WTC11 (cell line): Measurements from ENCODE around the gene PLXNA2. TPM values are rescaled to one million over a fixed set of nuclear protein-coding genes. Genes with fewer than 3 reads are reported as not detected.

Experiments
- ATAC-seq: fragments of 200-7000 bp; cut with Tn5 transposase; 2 replicates; pipeline ENCODE4 v1.10.0; 2021; ENCODE audit warnings: mild to moderate bottlenecking, moderate library complexity
- CTCF ChIA-PET: fragments of 300-600 bp; sonication (Branson Sonifier 250); formaldehyde crosslinking; loops from one replicate; lab custom pipeline; 2021; ENCODE audit warnings: antibody characterized with exemption; lab: Charles Lee
- POLR2A ChIA-PET: fragments of 350-600 bp; sonication (Branson Sonifier 250); formaldehyde crosslinking; loops from one replicate; lab custom pipeline; 2021; ENCODE audit warnings: antibody characterized with exemption; lab: Charles Lee
- DNase-seq: peaks from one replicate; pipeline ENCODE4 v3.0.0; 2021; ENCODE audit warnings: low spot score
- H3K27ac Mint-ChIP-seq: 2 replicates; pipeline ENCODE4 v1.8.0; 2021; ENCODE audit warnings: mixed read lengths
- H3K27me3 Mint-ChIP-seq: 2 replicates; pipeline ENCODE4 v1.8.0; 2021; ENCODE audit warnings: low read depth, mild to moderate bottlenecking, moderate library complexity, mixed read lengths
- H3K36me3 Mint-ChIP-seq: 2 replicates; pipeline ENCODE4 v1.8.0; 2021; ENCODE audit warnings: mixed read lengths
- H3K4me1 Mint-ChIP-seq: 2 replicates; pipeline ENCODE4 v1.8.0; 2022; ENCODE audit warnings: mixed read lengths
- H3K4me3 Mint-ChIP-seq: 2 replicates; pipeline ENCODE4 v1.8.0; 2021; ENCODE audit warnings: mild to moderate bottlenecking, moderate library complexity, mixed read lengths
- H3K9me3 Mint-ChIP-seq: 2 replicates; pipeline ENCODE4 v1.8.0; 2021; ENCODE audit warnings: mixed read lengths
- CREM ChIP-seq: sonication (generic); formaldehyde crosslinking; IDR thresholded peaks from 2 replicates; pipeline ENCODE4 v1.8.1; 2022; ENCODE audit warnings: mild to moderate bottlenecking, missing genetic modification reagents, moderate library complexity
- EMX1 ChIP-seq: fragments of 250-450 bp; sonication (Bioruptor Pico); IDR thresholded peaks from 2 replicates; pipeline ENCODE4 v1.8.0; 2021; ENCODE audit warnings: mild to moderate bottlenecking
- FOXK1 ChIP-seq: sonication (generic); formaldehyde crosslinking; IDR thresholded peaks from 2 replicates; pipeline ENCODE4 v1.8.0; 2022; ENCODE audit warnings: mild to moderate bottlenecking, moderate library complexity, missing genetic modification reagents
- FOXP1 ChIP-seq: sonication (generic); formaldehyde crosslinking; IDR thresholded peaks from 2 replicates; pipeline ENCODE4 v1.8.0; 2022; ENCODE audit warnings: missing genetic modification reagents, mild to moderate bottlenecking, moderate library complexity, borderline replicate concordance
- GRHL2 ChIP-seq: fragments of 250-450 bp; sonication (Bioruptor Pico); IDR thresholded peaks from 2 replicates; pipeline ENCODE4 v1.8.0; 2022; ENCODE audit warnings: mild to moderate bottlenecking, moderate library complexity; ENCODE audit not compliant: insufficient replicate concordance, severe bottlenecking
- HMGA2 ChIP-seq: fragments of 250-450 bp; sonication (Bioruptor Pico); IDR thresholded peaks from 2 replicates; pipeline ENCODE4 v1.4.0; 2021; ENCODE audit warnings: mild to moderate bottlenecking, moderate library complexity
- JUN ChIP-seq: sonication (generic); formaldehyde crosslinking; IDR thresholded peaks from 2 replicates; pipeline ENCODE4 v1.8.0; 2023; ENCODE audit warnings: mild to moderate bottlenecking, missing genetic modification reagents
- KAT7 ChIP-seq: sonication (generic); formaldehyde crosslinking; IDR thresholded peaks from 2 replicates; pipeline ENCODE4 v1.8.1; 2023; ENCODE audit warnings: missing genetic modification reagents, mild to moderate bottlenecking, borderline replicate concordance
- MYBL2 ChIP-seq: sonication (generic); formaldehyde crosslinking; IDR thresholded peaks from 2 replicates; pipeline ENCODE4 v1.8.1; 2023; ENCODE audit warnings: mild to moderate bottlenecking, moderate library complexity, missing genetic modification reagents
- NFYB ChIP-seq: sonication (generic); formaldehyde crosslinking; conservative IDR thresholded peaks from 2 replicates; pipeline ENCODE4 v1.8.0; 2022; ENCODE audit warnings: low read depth, missing genetic modification reagents
- NR1H2 ChIP-seq: sonication (generic); formaldehyde crosslinking; IDR thresholded peaks from 2 replicates; pipeline ENCODE4 v1.9.0; 2021; ENCODE audit warnings: mild to moderate bottlenecking, moderate library complexity, missing genetic modification reagents
- PRRX2 ChIP-seq: fragments of 250-450 bp; sonication (Bioruptor Pico); IDR thresholded peaks from 2 replicates; pipeline ENCODE4 v1.8.0; 2021; ENCODE audit warnings: mild to moderate bottlenecking
- RORB ChIP-seq: fragments of 250-450 bp; sonication (Bioruptor Pico); IDR thresholded peaks from 2 replicates; pipeline ENCODE4 v1.9.0; 2021; ENCODE audit warnings: mild to moderate bottlenecking
- SMAD4 ChIP-seq: sonication (generic); formaldehyde crosslinking; IDR thresholded peaks from 2 replicates; pipeline ENCODE4 v1.8.0; 2022; ENCODE audit warnings: mild to moderate bottlenecking, missing genetic modification reagents
- SOX15 ChIP-seq: fragments of 250-450 bp; sonication (Bioruptor Pico); IDR thresholded peaks from 2 replicates; pipeline ENCODE4 v1.9.0; 2021; ENCODE audit warnings: mild to moderate bottlenecking
- ZBTB21 ChIP-seq: sonication (generic); formaldehyde crosslinking; IDR thresholded peaks from 2 replicates; pipeline ENCODE4 v1.8.1; 2023; ENCODE audit warnings: mild to moderate bottlenecking, missing genetic modification reagents, borderline replicate concordance
- ZNF121 ChIP-seq: sonication (generic); formaldehyde crosslinking; IDR thresholded peaks from 2 replicates; pipeline ENCODE4 v1.8.0; 2023; ENCODE audit warnings: missing genetic modification reagents
- ZNF138 ChIP-seq: sonication (generic); formaldehyde crosslinking; conservative IDR thresholded peaks from 2 replicates; pipeline ENCODE4 v1.8.1; 2022; ENCODE audit warnings: mild to moderate bottlenecking, moderate library complexity, missing genetic modification reagents
- ZNF219 ChIP-seq: sonication (generic); formaldehyde crosslinking; IDR thresholded peaks from 2 replicates; pipeline ENCODE4 v1.8.0; 2023; ENCODE audit warnings: missing genetic modification reagents, mild to moderate bottlenecking, borderline replicate concordance
- ZNF263 ChIP-seq: sonication (generic); formaldehyde crosslinking; IDR thresholded peaks from 2 replicates; pipeline ENCODE4 v1.8.1; 2022; ENCODE audit warnings: low read depth, mild to moderate bottlenecking, moderate library complexity, missing genetic modification reagents
- ZNF416 ChIP-seq: fragments of 250-450 bp; sonication (Bioruptor Pico); IDR thresholded peaks from 2 replicates; pipeline ENCODE4 v1.9.0; 2021; ENCODE audit warnings: mild to moderate bottlenecking, inconsistent platforms
- ZNF423 ChIP-seq: fragments of 250-450 bp; sonication (Bioruptor Pico); IDR thresholded peaks from 2 replicates; pipeline ENCODE4 v2.1.2; 2022; ENCODE audit warnings: mild to moderate bottlenecking, moderate library complexity
- ZNF671 ChIP-seq: fragments of 250-450 bp; sonication (Bioruptor Pico); IDR thresholded peaks from 2 replicates; pipeline ENCODE4 v1.8.0; 2021; ENCODE audit warnings: mild to moderate bottlenecking
- total RNA-seq: library from RNA; stranded (reverse); gene quantifications from 3 replicates; pipeline ENCODE4 v1.2.3, GENCODE V29; 2021
- TF ChIP-seq, protein P1 (sequence below): sonication (generic); formaldehyde crosslinking; IDR thresholded peaks from 2 replicates; pipeline ENCODE4 v1.8.1; 2023; ENCODE audit warnings: mild to moderate bottlenecking, missing genetic modification reagents, borderline replicate concordance
- TF ChIP-seq, protein P2 (sequence below): sonication (generic); formaldehyde crosslinking; IDR thresholded peaks from 2 replicates; pipeline ENCODE4 v1.8.0; 2023; ENCODE audit warnings: mild to moderate bottlenecking, missing genetic modification reagents
- TF ChIP-seq, protein P3 (sequence below): fragments of 250-450 bp; sonication (Bioruptor Pico); IDR thresholded peaks from 2 replicates; pipeline ENCODE4 v1.8.0; 2021; ENCODE audit warnings: mild to moderate bottlenecking
- TF ChIP-seq, protein P4 (sequence below): sonication (generic); formaldehyde crosslinking; IDR thresholded peaks from 2 replicates; pipeline ENCODE4 v1.8.1; 2022; ENCODE audit warnings: low read depth, missing genetic modification reagents, borderline replicate concordance
- TF ChIP-seq, protein P5 (sequence below): sonication (generic); formaldehyde crosslinking; conservative IDR thresholded peaks from 2 replicates; pipeline ENCODE4 v1.8.1; 2022; ENCODE audit warnings: mild to moderate bottlenecking, missing genetic modification reagents

Gene PLXNA2
- total RNA-seq, 1 experiment from 2014 or later, result 4.2 TPM

DNA sequence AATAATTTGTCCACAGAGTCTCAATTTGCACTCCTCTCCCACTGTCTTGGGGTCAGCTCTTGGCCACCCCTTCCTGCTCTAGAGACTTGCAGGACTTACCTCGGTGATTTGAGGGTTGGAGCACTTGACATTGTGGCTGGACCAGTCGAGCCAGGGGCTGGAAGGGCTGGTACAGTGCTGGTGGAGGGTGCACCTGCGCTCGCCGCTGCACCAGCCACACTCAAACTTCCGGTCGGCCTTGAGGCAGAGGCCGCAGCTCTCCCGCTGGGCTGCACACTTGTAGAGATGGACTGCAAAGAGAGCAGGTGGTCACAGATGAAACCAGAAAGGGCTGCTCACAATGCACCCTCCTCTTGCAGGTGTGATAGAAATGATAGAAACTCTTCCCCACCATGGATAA lies 165.0 kb downstream of the PLXNA2 start:
- TF ChIP-seq ZNF121 (no peak), GRHL2 (CRISPR knock-in tag) (no peak), CREM (CRISPR knock-in tag) (no peak), ZNF416 (CRISPR knock-in tag) (no peak), FOXK1 (CRISPR knock-in tag) (no peak), ZNF671 (CRISPR knock-in tag) (no peak), PRRX2 (CRISPR knock-in tag) (no peak), MYBL2 (CRISPR knock-in tag) (no peak), NR1H2 (CRISPR knock-in tag) (no peak), ZNF138 (CRISPR knock-in tag) (no peak), ZBTB21 (CRISPR knock-in tag) (no peak), JUN (CRISPR knock-in tag) (no peak), RORB (no peak)
- TF ChIP-seq, protein P1, sequence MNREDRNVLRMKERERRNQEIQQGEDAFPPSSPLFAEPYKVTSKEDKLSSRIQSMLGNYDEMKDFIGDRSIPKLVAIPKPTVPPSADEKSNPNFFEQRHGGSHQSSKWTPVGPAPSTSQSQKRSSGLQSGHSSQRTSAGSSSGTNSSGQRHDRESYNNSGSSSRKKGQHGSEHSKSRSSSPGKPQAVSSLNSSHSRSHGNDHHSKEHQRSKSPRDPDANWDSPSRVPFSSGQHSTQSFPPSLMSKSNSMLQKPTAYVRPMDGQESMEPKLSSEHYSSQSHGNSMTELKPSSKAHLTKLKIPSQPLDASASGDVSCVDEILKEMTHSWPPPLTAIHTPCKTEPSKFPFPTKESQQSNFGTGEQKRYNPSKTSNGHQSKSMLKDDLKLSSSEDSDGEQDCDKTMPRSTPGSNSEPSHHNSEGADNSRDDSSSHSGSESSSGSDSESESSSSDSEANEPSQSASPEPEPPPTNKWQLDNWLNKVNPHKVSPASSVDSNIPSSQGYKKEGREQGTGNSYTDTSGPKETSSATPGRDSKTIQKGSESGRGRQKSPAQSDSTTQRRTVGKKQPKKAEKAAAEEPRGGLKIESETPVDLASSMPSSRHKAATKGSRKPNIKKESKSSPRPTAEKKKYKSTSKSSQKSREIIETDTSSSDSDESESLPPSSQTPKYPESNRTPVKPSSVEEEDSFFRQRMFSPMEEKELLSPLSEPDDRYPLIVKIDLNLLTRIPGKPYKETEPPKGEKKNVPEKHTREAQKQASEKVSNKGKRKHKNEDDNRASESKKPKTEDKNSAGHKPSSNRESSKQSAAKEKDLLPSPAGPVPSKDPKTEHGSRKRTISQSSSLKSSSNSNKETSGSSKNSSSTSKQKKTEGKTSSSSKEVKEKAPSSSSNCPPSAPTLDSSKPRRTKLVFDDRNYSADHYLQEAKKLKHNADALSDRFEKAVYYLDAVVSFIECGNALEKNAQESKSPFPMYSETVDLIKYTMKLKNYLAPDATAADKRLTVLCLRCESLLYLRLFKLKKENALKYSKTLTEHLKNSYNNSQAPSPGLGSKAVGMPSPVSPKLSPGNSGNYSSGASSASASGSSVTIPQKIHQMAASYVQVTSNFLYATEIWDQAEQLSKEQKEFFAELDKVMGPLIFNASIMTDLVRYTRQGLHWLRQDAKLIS, result no peak
- Mint-ChIP-seq H3K36me3 (peaks cover 3% of the 10 kb centered on the region; the same call in 1 of the 2 replicates), H3K9me3 (no peaks in the 10 kb centered on the region; the same call in 1 of the 2 replicates), H3K4me3 (no peak overlapping the region), H3K27me3 (no peaks in the 10 kb centered on the region; the same call in 1 of the 2 replicates), H3K4me1 (peaks cover 37% of the 10 kb centered on the region), H3K27ac (no peak overlapping the region)
- ChIA-PET CTCF (no interaction called here), POLR2A (no interaction called here)
- DNase-seq (no peak), ATAC-seq (no peak)

DNA sequence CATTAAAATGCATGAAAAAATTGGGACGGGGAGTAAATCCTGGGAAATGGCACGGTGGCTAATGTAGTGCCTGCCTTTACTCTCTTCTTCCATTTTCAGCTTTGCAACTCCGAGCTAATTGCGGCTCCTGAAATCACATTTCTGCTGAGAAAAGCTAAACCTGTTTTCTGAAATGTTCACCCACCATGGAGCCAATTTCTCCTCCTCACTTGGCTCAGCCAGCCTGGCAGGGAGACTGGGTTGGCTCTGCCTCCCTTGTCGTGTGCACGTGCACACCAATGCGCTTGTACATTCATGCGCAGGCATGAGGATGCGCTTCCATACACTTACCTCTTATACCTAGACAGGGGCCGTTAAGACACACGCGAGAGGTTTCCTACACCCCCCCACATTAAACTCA lies 165.4 kb downstream of the PLXNA2 start:
- DNase-seq, result no peak
- TF ChIP-seq, protein P2, sequence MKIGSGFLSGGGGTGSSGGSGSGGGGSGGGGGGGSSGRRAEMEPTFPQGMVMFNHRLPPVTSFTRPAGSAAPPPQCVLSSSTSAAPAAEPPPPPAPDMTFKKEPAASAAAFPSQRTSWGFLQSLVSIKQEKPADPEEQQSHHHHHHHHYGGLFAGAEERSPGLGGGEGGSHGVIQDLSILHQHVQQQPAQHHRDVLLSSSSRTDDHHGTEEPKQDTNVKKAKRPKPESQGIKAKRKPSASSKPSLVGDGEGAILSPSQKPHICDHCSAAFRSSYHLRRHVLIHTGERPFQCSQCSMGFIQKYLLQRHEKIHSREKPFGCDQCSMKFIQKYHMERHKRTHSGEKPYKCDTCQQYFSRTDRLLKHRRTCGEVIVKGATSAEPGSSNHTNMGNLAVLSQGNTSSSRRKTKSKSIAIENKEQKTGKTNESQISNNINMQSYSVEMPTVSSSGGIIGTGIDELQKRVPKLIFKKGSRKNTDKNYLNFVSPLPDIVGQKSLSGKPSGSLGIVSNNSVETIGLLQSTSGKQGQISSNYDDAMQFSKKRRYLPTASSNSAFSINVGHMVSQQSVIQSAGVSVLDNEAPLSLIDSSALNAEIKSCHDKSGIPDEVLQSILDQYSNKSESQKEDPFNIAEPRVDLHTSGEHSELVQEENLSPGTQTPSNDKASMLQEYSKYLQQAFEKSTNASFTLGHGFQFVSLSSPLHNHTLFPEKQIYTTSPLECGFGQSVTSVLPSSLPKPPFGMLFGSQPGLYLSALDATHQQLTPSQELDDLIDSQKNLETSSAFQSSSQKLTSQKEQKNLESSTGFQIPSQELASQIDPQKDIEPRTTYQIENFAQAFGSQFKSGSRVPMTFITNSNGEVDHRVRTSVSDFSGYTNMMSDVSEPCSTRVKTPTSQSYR (CRISPR knock-in tag), result no peak
- TF ChIP-seq CREM (CRISPR knock-in tag), result no peak
- no peak for TF ChIP-seq EMX1 (CRISPR knock-in tag)
- TF ChIP-seq, protein P3, sequence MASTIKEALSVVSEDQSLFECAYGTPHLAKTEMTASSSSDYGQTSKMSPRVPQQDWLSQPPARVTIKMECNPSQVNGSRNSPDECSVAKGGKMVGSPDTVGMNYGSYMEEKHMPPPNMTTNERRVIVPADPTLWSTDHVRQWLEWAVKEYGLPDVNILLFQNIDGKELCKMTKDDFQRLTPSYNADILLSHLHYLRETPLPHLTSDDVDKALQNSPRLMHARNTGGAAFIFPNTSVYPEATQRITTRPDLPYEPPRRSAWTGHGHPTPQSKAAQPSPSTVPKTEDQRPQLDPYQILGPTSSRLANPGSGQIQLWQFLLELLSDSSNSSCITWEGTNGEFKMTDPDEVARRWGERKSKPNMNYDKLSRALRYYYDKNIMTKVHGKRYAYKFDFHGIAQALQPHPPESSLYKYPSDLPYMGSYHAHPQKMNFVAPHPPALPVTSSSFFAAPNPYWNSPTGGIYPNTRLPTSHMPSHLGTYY, result no peak
- TF ChIP-seq ZNF263 (CRISPR knock-in tag), result no peak
- no peak for TF ChIP-seq KAT7 (CRISPR knock-in tag)
- TF ChIP-seq NFYB, result no peak
- no peak for TF ChIP-seq ZNF423
- no peak for TF ChIP-seq ZNF671 (CRISPR knock-in tag)
- TF ChIP-seq, protein P4, sequence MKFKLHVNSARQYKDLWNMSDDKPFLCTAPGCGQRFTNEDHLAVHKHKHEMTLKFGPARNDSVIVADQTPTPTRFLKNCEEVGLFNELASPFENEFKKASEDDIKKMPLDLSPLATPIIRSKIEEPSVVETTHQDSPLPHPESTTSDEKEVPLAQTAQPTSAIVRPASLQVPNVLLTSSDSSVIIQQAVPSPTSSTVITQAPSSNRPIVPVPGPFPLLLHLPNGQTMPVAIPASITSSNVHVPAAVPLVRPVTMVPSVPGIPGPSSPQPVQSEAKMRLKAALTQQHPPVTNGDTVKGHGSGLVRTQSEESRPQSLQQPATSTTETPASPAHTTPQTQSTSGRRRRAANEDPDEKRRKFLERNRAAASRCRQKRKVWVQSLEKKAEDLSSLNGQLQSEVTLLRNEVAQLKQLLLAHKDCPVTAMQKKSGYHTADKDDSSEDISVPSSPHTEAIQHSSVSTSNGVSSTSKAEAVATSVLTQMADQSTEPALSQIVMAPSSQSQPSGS (CRISPR knock-in tag), result no peak
- TF ChIP-seq HMGA2 (CRISPR knock-in tag), result no peak
- TF ChIP-seq SOX15, result no peak
- no peak for TF ChIP-seq SMAD4 (CRISPR knock-in tag)
- TF ChIP-seq FOXP1 (CRISPR knock-in tag), result no peak
- TF ChIP-seq, protein P5, sequence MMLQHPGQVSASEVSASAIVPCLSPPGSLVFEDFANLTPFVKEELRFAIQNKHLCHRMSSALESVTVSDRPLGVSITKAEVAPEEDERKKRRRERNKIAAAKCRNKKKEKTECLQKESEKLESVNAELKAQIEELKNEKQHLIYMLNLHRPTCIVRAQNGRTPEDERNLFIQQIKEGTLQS (CRISPR knock-in tag), result no peak
- TF ChIP-seq ZNF416 (CRISPR knock-in tag), result no peak
- no peak for TF ChIP-seq ZNF219 (CRISPR knock-in tag)
- TF ChIP-seq, all 79 proteins: peak for 0
- Mint-ChIP-seq H3K27me3 (no peaks in the 10 kb centered on the region; the same call in 1 of the 2 replicates), H3K9me3 (no peaks in the 10 kb centered on the region; the same call in 1 of the 2 replicates), H3K27ac (no peak overlapping the region; the same call in 1 of the 2 replicates), H3K4me3 (no peak overlapping the region), H3K36me3 (peaks cover 3% of the 10 kb centered on the region; the same call in 1 of the 2 replicates), H3K4me1 (peaks cover 36% of the 10 kb centered on the region)
- ChIA-PET CTCF (interaction anchor here (1.6 kb wide), 2 partner anchors 57 to 115 kb away, joined by 3 to 5 read pairs; no protein-coding TSS in a partner anchor), POLR2A (no interaction called here)
- ATAC-seq, result no peak
